SK-N-SH treated with all-trans-retinoic acid at 6 μM for 48 hours (cell line): ENCODE data around the gene ARL6IP4.

Source experiments
- CREB5 ChIP-seq: fragments of 250-450 bp; sonication (Bioruptor Pico); IDR thresholded peaks from 2 replicates; pipeline ENCODE4 v1.5.1; 2020; ENCODE audit warnings: low read depth, mild to moderate bottlenecking, moderate library complexity
- ISL1 ChIP-seq: fragments of 250-450 bp; sonication (Bioruptor Pico); IDR thresholded peaks from 2 replicates; pipeline ENCODE4 v2.1.2; 2022; ENCODE audit warnings: mild to moderate bottlenecking, moderate library complexity
- PATZ1 ChIP-seq: fragments of 250-450 bp; sonication (Bioruptor Pico); IDR thresholded peaks from 2 replicates; pipeline ENCODE4 v1.8.0; 2020; ENCODE audit warnings: mild to moderate bottlenecking, moderate library complexity, borderline replicate concordance
- POU6F1 ChIP-seq: fragments of 250-450 bp; sonication (Bioruptor Pico); IDR thresholded peaks from 2 replicates; pipeline ENCODE4 v1.8.0; 2021; ENCODE audit warnings: low read depth, mild to moderate bottlenecking, moderate library complexity, borderline replicate concordance
- ZC3H10 ChIP-seq: fragments of 250-450 bp; sonication (Bioruptor Pico); IDR thresholded peaks from 2 replicates; pipeline ENCODE4 v1.5.1; 2021; ENCODE audit warnings: mild to moderate bottlenecking, moderate library complexity

GRCh38 chr12:122955156-122955555 lies 25.3 kb upstream of the ARL6IP4 start:
- TF ChIP-seq PATZ1 (CRISPR knock-in tag) (no peak), POU6F1 (CRISPR knock-in tag) (no peak), ZC3H10 (no peak), ISL1 (CRISPR knock-in tag) (no peak), CREB5 (CRISPR knock-in tag) (no peak)
